GM21717 (cell line): ENCODE data around the gene ITGB5.
"Not testable (repeated sequence)": the region's sequence is repeated elsewhere in the genome, so short reads cannot be mapped to it uniquely, and the experiment has no call there.

Source experiments
- ATAC-seq: cut with Tn5 transposase; IDR thresholded peaks from one replicate; pipeline ENCODE4 v1.9.1; 2021; ENCODE audit warnings: mild to moderate bottlenecking, moderate library complexity; ENCODE audit not compliant: unreplicated experiment

Gene ITGB5

DNA sequence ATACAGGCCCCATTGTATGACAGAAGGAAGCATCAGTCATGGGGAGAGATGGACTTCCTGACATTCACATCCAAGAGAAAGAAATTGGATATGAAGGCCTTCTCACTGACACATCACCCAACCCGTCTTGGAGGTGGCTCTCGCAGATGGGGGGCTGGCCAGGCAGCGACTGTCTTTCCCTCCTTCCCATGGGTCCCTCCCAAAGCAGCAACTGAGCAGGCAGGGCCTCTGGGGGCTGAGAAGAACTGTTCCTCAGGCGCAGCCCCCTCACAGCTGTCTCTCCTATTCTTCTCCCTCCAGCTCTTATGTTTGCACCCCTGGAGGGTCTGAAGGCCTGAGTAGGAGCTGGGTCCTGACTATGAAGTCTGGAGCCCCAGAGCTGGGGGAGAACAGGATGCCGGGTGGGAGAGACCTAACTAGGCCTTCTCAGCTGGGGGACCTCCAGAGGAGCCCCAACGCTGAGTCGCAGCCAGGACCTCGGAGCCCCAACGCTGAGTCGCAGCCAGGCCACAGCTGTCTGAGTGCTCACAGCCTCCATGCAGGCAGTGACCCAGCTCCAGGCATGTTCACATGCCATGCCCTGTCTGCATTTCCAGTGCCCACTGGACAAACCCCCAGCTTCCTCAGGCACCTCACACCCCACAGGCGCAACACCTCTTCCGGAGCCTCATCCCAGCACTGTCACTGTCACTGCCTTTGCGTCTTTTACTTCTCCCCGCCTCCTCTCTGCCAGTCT is 127.3 kb downstream of the ITGB5 start:
- ATAC-seq = no peak

DNA sequence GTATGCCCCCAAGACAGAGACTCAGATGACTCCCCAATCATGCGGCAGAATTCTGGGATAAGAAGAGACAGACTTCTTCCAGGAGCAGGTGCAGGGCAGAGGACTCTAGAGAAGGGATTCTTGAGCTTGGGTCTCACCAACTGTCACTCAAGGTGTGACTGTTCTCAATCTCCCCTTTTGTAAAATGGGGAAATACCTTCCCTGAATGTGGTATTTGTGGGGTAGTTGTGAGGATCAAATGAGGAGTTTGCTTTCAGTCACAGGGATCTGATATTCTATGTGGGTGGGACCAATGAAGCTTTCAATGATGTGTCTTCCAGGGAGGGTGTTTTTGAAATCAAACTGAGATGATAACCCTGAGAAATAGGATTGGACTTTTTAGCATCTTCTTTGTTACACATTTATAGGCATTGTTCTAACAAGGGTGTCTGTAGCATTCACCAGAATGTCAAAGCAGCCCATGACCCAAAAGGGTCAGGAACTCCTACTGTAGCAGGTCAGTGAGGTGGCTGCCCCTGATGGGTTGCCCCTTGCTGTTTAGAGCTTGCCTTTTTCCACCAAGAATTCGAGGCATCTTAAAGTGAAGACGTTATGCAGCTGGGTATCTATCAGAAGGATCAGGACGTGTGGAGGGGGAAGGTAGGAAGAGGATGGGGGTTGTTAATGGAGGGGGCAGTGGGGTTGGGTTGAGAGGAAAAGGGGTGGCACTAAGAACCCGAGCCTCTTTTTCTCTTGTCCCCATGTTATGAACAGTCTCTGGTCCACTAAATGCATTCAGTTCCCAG is 128.1 kb downstream of the ITGB5 start:
- no peak for ATAC-seq

DNA sequence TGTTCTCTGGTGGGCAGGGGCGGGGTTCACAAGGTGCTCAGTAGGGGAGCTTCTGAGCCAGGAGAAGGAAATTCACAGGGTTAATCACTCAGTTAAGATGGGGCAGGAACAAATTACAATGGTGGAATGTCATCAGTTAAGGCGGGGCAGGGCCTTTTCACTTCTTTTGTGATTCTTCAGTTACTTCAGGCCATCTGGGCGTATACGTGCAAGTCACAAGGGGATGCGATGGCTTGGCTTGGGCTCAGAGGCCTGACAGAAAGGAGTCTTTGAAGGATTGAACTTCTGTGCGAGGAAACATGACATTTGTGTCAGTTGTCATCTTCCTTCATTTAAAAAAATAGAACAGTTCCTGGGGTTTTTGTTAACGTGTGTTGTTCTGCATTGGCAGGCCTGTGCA is 129.2 kb downstream of the ITGB5 start:
- ATAC-seq = not testable (repeated sequence)

DNA sequence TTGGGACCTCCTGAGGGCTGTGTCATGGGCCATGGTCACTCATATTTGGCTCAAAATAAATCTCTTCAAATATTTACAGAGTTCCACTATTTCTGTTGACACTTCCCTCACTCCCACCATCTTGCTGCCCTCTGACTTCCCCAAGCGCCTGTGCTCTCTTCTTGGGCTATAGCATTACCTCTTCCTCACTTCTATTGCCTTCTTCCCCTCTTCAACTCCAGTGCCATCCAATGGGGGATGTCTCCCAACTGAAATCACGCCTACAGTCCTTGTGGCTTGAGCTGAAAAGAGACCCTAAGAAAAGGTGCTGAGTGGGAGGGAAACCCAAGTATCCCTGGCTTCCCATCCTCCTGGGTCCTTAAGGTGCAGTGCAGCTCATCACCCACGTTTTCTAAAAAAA is 135.1 kb downstream of the ITGB5 start:
- no peak for ATAC-seq

DNA sequence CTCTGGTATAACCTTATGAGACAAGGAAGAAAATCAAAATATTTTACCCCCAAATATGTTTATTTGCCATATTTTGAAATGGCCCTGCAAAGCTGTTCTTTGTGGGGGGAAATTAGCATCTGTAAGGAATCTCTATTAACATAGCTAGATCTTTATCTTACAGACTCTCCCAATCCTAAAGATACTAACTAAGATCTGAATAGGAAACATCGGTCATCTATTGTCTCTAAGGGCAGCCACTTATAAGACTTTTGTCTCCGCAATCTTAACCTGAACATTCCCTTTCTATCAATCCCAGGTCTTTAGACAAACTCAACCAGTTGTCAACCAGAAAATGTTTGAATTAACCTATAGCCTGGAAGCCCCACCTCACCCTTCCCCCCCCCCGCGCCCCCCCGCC is 135.7 kb downstream of the ITGB5 start:
- ATAC-seq = no peak

DNA sequence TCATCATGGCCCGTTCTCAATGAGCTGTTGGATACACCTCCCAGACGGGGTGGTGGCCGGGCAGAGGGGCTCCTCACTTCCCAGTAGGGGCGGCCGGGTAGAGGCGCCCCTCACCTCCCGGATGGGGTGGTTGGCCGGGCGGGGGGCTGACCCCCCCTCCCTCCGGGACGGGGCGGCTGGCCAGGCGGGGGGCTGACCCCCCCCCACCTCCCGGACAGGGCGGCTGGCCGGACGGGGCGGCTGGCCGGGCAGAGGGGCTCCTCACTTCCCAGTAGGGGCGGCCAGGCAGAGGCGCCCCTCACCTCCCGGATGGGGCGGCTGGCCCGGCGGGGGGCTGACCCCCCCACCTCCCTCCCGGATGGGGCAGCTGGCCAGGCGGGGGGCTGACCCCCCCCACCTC is 137.3 kb downstream of the ITGB5 start:
- not testable (repeated sequence) for ATAC-seq

DNA sequence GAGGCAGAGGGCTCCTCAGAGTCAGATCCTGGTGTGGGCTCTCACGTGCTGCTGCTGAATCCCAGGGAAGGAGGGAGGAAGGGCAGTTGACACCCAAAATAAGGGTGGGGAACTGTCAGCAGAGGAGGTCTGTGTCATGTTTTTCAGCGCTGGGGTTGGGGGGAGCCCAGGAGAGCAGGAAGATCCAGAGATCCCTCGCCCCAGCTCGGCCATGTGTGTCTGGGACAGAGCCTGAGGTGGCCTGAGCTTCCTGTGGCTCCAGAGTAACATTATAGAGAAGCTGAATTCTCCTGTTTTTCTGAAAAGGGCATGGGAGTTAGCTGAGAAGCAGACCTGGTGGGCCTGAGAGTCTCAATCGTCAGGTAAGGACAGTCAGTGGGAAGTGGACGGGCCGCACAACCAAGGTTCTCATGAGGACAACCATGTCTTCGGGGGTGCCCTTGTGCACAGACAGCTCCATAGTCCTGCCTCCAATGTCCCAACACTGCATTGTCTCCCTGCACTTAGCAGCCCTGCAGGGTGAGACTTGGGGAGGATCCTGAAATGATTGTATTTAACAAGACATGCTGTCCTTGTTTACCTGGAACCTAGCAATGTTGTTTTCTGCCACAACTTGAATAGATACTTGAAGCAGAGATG is 138.5 kb downstream of the ITGB5 start:
- no peak for ATAC-seq

DNA sequence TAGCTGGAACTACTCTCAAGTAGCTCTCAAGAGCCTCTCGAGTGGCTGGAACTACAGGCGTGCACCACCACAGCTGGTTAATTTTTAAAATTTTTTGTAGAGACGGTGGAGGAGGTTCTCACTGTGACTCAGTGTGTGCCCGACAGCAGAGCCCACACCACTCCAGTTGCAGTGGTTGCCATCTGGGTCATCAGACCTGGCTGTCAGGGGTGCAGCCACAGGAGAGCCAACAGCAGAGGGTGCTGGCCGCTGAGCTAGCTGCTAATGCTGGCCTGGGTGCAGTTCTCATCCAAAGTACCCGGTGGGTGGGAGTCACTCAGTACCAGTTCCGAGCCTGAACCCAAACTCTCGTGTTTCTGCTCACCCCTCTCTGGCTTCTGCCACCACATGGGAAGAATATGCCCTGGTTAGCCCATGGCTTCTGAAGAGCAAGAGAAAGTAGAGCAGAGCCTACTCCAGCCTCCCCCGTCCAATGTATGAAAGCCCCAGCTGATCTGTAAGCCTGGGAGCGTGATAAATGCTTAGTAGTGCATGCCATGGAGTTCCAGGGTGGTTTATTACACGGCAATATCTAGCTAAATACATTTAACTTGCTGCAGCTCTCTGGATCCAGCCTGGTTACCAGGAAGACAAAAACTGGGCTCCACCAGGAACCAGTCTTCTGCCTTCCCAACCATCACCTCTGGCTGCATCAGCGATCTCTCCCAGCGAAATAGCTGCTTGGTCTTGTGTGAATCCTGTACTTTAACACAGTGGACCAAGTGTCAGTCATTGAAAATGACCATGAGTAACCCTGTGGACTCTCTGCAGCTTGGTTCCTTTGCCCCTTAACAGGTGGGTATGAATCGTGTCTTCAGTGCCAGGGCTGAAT is 139.8 kb downstream of the ITGB5 start:
- no peak for ATAC-seq

DNA sequence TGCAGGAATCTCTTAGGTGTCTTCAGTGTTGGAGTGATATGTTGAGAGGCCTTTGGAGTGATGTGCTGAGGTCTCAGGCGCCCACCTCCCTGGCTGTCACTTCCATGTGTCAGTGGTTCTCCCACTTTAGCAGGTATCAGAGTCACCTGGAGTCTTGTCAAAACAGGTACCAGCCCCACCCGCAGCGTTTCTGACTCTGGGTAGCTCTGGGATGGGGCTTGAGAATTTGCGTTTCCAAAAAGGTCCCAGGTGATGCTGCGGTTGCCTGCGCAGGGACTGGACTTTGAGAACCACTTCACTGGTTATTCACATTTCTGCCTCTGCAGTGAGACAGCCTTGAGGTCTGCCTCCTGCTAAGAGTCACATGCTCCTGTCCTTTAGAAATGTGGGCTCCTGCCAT is 141.4 kb downstream of the ITGB5 start:
- ATAC-seq = no peak

DNA sequence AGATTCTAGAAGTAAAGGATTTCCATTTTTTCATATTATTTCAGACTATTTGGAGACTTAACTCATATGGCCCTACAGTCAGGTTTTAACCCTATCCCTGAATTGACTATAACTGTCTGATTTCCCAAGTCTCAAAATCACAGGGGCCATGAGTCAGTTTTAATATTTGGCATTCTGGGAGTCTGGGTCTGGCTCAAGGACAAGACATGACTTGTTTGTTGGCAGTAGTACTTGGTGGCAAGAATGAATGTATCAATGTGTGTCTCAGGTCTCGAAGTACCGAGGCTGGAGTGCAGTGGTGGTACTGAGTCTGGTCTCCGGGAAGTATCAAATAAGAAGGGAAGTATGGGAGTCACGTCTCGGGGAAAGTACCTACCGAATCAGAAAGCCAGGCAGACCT is 146.1 kb downstream of the ITGB5 start:
- no peak for ATAC-seq

DNA sequence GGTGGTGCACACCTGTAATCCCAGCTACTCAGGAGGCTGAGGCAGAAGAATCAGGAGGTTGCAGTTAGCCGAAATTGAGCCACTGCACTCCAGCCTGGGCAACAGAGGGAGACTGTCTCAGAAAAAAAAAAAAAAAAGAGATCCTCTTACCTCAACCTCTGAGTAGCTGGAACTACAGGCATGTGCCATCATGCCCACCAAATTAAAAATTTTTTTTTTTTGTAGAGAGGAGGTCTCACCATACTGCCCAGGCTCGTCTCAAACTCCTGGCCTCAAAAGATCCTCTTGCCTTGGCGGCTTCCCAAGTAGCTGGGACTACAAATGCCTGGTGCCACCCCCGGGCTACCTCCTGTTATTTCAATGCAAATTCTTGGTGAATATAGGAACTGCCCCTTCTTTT is 155.4 kb downstream of the ITGB5 start:
- ATAC-seq = no peak

DNA sequence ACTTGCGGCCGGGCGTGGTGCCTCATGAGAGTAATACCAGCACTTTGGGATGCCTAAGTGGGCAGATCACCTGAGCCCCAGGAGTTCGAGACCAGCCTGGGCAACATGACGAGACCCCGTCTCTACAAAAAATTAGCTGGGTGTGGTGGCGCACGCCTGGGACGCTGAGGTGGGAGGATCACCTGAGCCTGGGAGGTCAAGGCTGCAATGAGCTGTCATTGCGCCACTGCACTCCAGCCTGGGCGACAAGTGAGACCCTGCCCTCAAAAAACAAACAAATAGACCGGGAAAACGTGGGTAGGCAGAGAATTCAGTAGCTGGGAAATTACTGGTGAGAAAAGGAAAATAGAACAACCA is 156.2 kb downstream of the ITGB5 start:
- ATAC-seq = no peak

DNA sequence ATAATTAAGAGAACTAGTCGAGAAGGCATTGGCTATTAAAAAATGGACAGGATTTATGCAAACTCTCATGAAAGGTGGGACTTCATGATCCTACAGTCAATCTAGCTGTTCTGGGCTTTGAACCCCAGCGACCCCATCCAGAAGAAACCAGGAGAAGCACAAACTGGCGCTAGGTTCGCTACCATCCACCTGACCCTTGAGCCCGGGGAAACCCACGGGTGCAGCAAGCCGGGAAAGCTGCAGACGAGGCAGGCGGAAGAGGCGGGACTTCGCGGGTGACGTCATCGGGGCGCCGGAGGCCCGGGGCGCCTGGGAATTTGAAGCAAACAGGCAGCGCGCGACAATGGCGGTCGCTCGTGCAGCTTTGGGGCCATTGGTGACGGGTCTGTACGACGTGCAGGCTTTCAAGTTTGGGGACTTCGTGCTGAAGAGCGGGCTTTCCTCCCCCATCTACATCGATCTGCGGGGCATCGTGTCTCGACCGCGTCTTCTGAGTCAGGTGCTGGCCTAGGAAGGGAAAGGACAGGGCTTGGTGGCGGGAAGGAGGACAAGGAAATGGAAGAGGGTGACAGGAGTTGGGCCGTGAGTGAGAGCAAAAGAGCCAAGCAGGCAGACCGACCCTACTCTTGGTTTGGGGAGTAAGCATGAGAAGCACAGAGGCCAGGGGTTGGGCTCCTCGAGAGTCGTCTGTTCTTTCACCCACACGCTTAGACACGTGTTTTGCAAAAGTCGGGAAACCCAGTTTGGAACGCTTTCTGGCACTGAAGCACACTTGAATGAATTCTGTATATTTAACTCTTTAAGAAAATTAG is 156.8 kb downstream of the ITGB5 start, which contains the start of gene UMPS:
Gene UMPS (plus strand): TSS at position 324 of the 812 bp plus-strand sequence. CDS start 20 bp downstream, at position 344.
- peak; percentile 96 for ATAC-seq

DNA sequence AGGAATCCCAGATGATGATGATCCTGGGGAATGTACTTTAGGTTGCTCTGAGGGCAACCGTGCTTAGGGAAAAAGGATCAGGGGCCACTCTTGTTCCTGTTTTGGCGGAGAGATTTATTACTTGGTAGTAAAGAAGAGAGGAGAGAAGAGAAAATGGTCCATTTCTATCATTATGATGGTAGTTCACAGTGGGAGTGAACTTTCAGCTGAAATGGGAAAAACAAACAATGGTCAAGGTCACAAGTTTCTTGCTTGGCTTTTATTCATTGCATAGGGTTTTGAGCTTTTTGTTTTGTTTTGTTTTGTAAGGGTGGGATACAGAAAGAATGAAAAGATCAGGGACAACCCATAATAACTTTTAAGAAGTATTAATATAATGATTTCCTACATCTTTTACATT is 164.6 kb downstream of the ITGB5 start:
- ATAC-seq = no peak

DNA sequence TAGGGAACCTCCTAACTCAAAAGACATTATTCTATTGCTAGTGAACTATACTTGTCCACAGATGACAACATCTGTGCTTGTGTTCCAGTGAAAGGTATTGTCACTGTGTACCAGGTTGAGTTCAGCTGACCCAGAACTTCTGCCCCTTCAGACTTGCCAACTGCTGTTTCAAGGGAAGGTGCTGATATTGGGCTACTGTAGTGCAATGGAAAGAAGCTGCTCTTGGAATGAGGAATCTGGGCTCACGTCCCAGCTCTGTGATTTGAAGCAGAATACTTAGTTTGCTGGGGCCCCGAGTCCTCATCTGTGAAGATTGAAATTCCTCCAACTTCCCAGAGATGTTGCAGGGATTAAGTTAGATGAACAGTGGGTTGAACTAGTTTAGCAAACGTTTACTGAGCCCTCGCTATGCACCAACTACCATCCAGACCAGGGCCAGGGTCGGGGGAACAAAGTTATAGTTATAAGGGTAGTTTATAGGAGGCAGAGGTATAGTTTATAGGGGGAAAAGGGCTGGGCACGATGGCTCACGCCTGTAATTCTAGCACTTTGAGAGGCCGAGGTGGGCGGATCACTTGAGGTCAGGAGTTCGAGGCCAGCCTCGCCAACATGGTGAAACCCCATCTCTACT is 172.8 kb downstream of the ITGB5 start:
- no peak for ATAC-seq
